ENCODE measurements around the gene ACO2.

ACO2 gene

DNA sequence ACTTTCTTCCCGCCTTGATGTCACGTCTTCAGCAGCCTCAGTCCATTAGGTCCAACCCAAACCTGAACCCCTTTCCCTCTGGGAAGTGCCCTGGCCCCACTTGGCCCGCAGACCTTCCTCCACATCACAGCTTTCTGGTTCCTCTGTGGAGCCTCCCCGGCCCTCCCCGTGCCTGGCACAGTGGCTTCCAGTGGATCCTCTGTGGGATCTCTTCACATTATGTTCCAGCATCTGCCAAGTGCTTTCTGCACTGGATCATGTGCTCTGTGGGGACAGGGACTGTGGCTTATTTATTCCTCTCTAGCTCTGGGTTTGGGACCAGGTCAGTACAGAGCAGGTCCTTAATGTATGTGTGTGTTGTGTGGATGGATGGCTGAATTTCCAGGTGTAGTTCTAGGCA lies 44.5 kb downstream of the ACO2 start:
- no peak for TF ChIP-seq ZNF274 (IDR thresholded peaks at IDR 0.05; ENCODE audit: low read depth, low read length)
- H3K4me3 ChIP-seq (ENCODE audit: low read length), result no peak overlapping the region

DNA sequence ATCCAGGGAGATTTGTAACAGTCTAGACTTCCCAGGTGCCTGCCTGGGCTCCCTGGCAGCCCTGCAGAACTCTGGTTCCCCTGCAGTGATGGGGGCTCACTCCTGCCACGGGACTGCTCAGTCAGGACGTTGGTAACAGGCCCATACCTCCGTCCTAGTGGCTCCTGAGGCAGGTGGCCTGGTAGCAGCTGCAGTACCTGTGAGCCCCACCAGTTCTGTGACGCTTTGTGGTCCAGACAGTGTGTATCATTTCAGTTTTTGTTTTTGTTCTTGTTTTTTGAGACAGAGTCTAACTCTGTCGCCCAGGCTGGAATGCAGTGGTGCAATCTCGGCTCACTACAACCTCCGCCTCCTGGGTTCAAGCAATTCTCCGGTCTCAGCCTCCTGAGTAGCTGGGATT lies 47.5 kb downstream of the ACO2 start:
- H3K4me3 ChIP-seq (ENCODE audit: low read length), result no peak overlapping the region
- TF ChIP-seq ZNF274 (IDR thresholded peaks at IDR 0.05; ENCODE audit: low read depth, low read length), result no peak

DNA sequence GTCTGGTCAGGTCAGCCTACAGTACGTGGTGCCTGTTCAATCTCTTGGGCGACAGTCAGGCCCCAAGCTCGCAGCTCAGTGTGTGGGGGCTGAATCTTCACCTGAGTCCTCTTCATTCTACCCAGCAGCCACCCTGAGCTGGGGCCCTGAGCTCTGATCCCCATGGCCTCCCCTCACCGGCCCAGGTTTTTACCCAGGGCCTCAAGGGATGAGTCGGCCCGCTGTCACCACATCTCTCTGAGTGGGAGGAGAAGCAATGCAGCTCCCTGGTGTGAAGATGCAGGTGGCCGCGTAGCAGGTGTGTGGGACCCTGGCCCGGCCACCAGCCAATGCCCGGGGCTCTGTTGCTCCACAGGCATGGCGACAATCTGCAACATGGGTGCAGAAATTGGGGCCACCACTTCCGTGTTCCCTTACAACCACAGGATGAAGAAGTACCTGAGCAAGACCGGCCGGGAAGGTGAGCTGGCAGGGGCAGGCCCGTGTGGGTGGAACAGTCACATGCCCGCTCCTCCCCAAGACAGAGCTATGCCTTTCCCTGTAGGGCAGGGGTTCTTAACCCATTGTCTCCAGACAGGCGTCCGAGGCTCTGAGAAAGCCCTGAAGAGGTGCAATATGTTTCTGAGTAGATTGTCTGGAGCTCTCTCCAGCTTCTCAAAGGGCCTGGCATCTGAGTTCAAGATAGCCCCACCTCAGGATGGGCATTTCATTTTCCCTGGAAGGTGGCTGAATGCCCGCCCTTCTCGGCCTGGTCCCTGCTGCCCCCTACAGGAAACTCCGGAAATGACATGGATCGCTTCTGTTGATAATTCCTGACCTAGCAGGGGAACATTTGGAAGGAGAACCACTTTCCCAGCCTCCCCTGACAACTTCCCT lies 48.5 kb downstream of the ACO2 start:
- TF ChIP-seq ZNF274 (IDR thresholded peaks at IDR 0.05; ENCODE audit: low read depth, low read length), result no peak
- H3K4me3 ChIP-seq (ENCODE audit: low read length), result no peak overlapping the region

DNA sequence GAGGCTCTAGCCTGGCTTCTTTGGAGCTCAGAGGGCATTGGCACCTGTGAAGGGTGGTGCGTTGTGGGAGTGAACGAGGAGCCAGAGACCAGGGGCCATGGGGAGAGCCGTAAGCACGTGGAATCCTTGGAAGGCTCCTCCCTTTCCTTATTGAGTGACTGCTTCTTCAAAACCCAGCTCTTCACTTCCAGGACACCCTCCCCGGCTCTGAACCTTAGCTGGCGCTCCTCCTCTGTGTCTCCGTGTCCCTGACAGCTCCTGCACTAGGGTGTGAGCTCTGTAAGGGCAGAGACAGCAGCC lies 49.1 kb downstream of the ACO2 start:
- TF ChIP-seq ZNF274 (IDR thresholded peaks at IDR 0.05; ENCODE audit: low read depth, low read length), result no peak
- no peak overlapping the region for H3K4me3 ChIP-seq (ENCODE audit: low read length)

DNA sequence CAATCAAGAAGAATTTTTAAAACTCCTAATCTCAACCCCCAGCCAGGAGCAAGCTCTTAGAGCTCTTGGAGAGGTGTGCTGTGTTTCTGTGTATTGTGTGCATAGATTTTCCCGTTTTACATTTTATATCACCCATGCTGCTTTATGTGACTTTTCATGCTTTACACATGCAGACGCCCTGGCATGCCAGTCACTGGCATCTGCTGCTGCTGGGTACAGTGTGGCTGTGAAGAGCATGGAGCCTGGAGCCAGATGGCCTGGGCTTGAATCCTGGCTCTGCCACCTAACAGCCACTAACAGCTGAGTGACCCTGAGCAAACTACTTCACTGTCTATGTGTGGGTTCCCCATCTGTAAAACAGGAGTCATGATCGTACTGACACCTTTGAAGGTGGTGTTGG lies 52.2 kb downstream of the ACO2 start:
- no peak overlapping the region for H3K4me3 ChIP-seq (ENCODE audit: low read length)
- TF ChIP-seq ZNF274 (IDR thresholded peaks at IDR 0.05; ENCODE audit: low read depth, low read length), result no peak

DNA sequence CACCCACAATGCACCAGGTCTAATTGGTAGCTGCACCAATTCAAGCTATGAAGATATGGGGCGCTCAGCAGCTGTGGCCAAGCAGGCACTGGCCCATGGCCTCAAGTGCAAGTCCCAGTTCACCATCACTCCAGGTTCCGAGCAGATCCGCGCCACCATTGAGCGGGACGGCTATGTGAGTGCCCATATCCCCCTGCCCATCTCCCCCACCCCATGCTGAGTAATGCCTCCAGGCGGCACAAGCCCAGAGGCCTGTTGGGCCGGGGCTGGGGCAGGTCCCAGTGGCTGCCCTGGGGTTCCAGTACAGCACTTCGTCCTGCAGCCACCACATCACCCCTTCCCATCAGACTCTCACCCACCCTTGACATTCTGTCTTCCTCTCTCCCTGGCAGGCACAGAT lies 53.9 kb downstream of the ACO2 start:
- H3K4me3 ChIP-seq (ENCODE audit: low read length), result no peak overlapping the region
- TF ChIP-seq ZNF274 (IDR thresholded peaks at IDR 0.05; ENCODE audit: low read depth, low read length), result no peak

DNA sequence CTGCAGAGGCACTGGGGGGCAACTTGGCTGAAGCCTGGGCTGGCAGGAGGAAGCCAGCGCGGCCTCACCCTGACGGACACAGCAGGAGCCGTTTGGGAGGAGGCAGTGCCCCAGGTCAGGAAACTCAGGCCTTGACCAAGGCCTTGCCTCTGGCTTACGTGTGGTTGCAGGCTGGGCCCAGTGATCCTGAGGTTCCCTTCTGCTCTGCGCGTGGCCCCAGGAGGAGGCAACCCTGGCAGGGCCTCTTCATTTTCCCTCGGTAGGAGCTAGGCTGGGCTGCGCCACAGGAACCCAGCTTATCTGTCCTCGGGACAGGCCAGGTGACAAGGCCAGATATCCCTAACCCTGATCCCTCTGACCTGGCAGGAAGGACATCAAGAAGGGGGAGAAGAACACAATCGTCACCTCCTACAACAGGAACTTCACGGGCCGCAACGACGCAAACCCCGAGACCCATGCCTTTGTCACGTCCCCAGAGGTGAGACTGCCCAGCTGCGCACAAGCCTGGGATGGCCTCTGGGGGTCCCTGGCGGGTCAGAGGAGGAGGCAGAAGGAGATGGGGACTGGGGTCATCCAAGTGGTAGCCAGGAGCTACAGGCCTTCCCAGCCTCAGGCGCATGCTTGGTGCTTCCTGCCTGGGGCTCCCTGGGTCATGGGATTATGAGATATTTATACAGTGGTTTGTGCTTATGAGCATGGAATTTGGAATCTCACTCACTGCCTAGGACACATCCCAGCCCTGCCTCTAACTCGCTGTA lies 54.7 kb downstream of the ACO2 start:
- no peak for TF ChIP-seq ZNF274 (IDR thresholded peaks at IDR 0.05; ENCODE audit: low read depth, low read length)
- H3K4me3 ChIP-seq (ENCODE audit: low read length), result no peak overlapping the region

DNA sequence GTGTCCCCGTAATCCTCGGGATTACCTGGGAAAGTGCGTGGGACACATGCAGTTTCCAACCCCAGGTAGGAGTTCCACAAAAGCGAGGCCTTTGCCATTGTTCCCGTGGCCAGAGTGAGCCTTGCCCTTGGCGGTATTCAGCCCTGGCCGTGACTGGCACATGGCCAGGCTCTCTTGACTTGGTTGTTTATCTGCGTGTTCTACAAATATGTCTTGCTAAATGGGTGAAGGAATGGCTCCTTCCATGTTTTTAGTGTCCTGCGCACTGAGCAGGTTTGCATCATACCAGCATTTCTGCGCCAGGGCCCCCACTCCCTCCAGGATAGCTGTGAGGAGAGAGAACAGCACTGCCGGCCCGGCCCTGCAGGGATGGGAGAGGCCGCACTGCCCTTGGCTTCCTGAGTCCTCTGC lies 55.3 kb downstream of the ACO2 start:
- H3K4me3 ChIP-seq (ENCODE audit: low read length), result no peak overlapping the region
- TF ChIP-seq ZNF274 (IDR thresholded peaks at IDR 0.05; ENCODE audit: low read depth, low read length), result no peak

DNA sequence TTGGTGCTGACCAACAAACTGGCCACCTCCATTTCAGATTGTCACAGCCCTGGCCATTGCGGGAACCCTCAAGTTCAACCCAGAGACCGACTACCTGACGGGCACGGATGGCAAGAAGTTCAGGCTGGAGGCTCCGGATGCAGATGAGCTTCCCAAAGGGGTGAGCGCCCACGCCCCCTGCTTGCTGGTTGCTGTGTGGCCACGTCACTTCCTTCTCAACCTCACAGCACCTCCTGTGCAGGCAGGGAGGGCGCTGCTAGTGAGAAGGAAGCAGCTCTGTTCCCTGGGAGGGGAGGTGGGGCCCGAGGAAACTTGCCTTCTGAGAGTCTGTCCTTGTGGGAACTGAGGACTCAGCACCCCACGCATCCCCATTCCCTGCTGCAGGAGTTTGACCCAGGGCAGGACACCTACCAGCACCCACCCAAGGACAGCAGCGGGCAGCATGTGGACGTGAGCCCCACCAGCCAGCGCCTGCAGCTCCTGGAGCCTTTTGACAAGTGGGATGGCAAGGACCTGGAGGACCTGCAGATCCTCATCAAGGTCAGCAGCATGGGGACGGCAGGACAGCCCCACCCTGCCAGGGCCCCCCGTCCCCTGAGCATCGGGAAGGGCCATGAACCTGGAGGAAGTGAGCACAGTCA lies 56.0 kb downstream of the ACO2 start:
- no peak overlapping the region for H3K4me3 ChIP-seq (ENCODE audit: low read length)

DNA sequence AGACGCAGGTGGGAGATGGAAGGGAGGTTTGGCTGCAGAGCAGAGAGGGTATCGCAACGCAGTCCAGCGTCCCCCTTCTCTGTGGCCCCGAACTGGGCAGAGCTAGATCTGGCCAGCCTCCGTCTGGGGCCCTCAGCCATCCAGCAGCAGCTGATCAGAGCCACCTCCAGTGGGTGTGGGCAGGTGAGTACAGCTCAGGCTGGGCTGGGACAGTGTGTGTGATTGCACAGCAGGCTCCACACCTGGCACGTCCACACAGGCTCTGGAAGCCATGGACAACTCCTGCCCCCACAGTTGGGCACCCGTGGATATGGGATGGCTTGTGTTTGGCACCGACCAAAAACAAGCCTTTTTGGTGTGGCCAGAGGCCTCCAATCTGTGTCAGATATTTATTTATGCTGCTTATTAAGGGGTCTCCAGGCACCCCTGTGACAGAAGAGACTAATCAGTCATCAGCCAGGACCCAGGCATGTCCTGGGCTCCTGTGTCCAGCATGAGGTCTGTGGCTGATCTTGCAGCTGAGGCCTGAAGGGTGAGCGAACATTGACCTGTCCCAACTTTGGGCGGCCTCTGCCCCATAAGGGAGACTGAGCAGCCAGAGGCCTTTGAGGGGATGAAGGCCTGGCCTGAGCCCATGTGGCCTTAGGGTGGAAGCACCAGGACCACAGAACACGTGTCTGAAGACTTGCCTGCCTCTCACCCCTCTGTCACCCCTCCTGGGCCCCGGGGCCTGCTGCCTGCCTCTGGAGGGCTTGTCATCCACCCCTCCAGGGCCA lies 56.7 kb downstream of the ACO2 start:
- no peak for TF ChIP-seq ZNF274 (IDR thresholded peaks at IDR 0.05; ENCODE audit: low read depth, low read length)
- H3K4me3 ChIP-seq (ENCODE audit: low read length), result no peak overlapping the region

More for the DNA sequence above, 56.0 kb downstream of the ACO2 start:
- no peak for TF ChIP-seq ZNF274 (IDR thresholded peaks at IDR 0.05; ENCODE audit: low read depth, low read length)

DNA sequence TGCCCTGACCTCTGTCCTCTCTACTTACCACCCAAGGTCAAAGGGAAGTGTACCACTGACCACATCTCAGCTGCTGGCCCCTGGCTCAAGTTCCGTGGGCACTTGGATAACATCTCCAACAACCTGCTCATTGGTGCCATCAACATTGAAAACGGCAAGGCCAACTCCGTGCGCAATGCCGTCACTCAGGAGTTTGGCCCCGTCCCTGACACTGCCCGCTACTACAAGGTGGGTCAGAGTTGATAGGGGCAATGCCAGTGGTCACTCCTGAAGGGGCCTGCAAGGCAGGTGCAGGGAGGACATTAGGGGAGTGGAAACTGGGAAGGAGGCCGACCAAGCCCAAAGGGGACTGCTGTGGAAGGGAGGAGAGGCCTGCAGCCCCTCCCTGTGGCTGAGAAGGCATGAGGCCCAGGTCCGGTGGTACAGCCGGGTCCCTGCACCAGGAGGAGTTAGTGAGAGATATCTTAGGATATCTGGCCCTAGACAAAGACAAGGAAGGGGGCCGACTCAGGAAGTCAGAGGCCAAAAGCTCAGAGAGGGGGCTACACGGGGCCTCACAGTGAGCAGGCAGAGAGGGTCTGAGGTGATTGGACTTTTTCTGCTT lies 57.4 kb downstream of the ACO2 start:
- H3K4me3 ChIP-seq (ENCODE audit: low read length), result no peak overlapping the region
- no peak for TF ChIP-seq ZNF274 (IDR thresholded peaks at IDR 0.05; ENCODE audit: low read depth, low read length)

DNA sequence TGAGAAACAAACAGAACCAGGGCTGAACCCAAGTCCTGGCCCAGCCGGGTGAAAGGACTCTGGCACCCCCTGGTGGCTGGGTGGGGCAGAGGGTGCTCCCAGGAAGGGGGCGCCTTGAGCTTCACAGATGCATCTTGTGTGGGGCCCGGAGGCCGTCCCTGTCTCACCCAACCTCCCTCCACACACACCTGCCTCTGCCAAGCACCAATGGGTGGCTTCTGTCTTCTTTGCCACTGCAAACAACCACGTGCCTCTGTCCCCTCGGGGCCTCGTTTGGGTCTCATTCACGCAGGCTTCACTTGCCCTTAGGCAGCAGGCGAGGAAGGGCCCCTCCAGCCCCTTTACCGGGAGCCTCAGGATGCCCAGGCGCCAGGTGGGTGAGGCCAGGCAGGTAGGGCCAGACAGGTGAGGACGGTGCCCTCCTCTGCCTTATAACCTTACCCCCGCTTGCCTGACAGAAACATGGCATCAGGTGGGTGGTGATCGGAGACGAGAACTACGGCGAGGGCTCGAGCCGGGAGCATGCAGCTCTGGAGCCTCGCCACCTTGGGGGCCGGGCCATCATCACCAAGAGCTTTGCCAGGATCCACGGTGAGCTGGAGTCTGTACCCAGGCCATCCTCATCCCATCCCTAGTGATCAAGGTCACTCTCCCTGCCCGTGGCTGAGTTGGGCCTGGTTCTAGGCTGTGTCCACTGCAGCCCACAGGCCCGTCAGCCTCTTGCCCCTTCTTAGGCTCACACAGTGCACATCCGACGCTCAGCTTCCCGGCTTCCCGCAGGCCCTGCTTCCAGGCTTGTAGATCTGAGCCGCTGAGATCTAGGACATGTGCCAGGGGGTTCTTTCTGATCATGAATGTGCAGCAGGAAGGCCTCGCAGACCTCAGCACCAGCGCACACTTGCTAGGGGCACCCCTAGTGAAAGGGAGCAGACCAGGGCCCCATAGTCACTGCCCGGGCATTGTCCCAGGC lies 58.2 kb downstream of the ACO2 start:
- H3K4me3 ChIP-seq (ENCODE audit: low read length), result no peak overlapping the region
- no peak for TF ChIP-seq ZNF274 (IDR thresholded peaks at IDR 0.05; ENCODE audit: low read depth, low read length)

All from GM08714 (cell line).